HG03460 (cell line): ENCODE data around the gene ZNF583.

Source experiments
- ATAC-seq: cut with Tn5 transposase; IDR thresholded peaks from one replicate; pipeline ENCODE4 v1.9.1; 2021; ENCODE audit not compliant: unreplicated experiment

Gene ZNF583

GRCh38 chr19:56403764-56404704 is at the start of gene ZNF583:
ZNF583 (plus strand) TSS chr19:56404332; CDS start chr19:56407115, 2,783 bp downstream.
- ATAC-seq, result peak; percentile 78

GRCh38 chr19:56355517-56355916 is 48.6 kb upstream of the ZNF583 start:
- no peak for ATAC-seq

- ATAC-seq, result no peak
Observed at GRCh38 chr19:56356944-56357343, 47.2 kb upstream of the ZNF583 start.

- no peak for ATAC-seq
Observed at GRCh38 chr19:56360841-56361240, 43.3 kb upstream of the ZNF583 start.

- ATAC-seq, result peak; percentile 69
Observed at GRCh38 chr19:56367829-56368711, 36.1 kb upstream of the ZNF583 start.

- no peak for ATAC-seq
Observed at GRCh38 chr19:56369886-56370676, 34.1 kb upstream of the ZNF583 start.

GRCh38 chr19:56372281-56372680 is 31.9 kb upstream of the ZNF583 start:
- ATAC-seq, result no peak

- ATAC-seq, result no peak
Observed at GRCh38 chr19:56377105-56377924, 26.8 kb upstream of the ZNF583 start.

- no peak for ATAC-seq
Observed at GRCh38 chr19:56383826-56384605, 20.1 kb upstream of the ZNF583 start.

- peak; percentile 88 for ATAC-seq
Observed at GRCh38 chr19:56393119-56394012, 10.8 kb upstream of the ZNF583 start, which contains the start of gene ZNF582. ZNF582 (minus strand) TSS chr19:56393534; CDS start chr19:56391752, 1,782 bp downstream.

- ATAC-seq, result no peak
Observed at GRCh38 chr19:56398809-56399208, 5.3 kb upstream of the ZNF583 start.

- no peak for ATAC-seq
Observed at GRCh38 chr19:56400485-56400884, 3.6 kb upstream of the ZNF583 start.

GRCh38 chr19:56403261-56403660 is 871 bp upstream of the ZNF583 start:
- ATAC-seq, result peak; percentile 10

- ATAC-seq, result no peak
Observed at GRCh38 chr19:56404705-56405056, 549 bp downstream of the ZNF583 start.

GRCh38 chr19:56405062-56405461 is 930 bp downstream of the ZNF583 start:
- ATAC-seq, result no peak

GRCh38 chr19:56423276-56423984 is 19.3 kb downstream of the ZNF583 start:
- no peak for ATAC-seq

- no peak for ATAC-seq
Observed at GRCh38 chr19:56423985-56424353, 19.8 kb downstream of the ZNF583 start.
